Measurements from ENCODE around the gene TMUB2.
A peak's percentile ranks its signal among the peaks of the same experiment; 100 is the strongest.
"Not testable (repeated sequence)": the region's sequence is repeated elsewhere in the genome, so short reads cannot be mapped to it uniquely, and the experiment has no call there.

Gene TMUB2

GRCh38 chr17:44186307-44187130 lies at the start of gene TMUB2:
TMUB2 (plus strand) TSS chr17:44186972; CDS start chr17:44187709, 737 bp downstream.
- no peak for TF ChIP-seq CTCF (conservative IDR thresholded peaks at IDR 0.05; ENCODE audit: low read depth, low read length)
- H3K4me3 ChIP-seq (ENCODE audit: low read length) = peak within 1 kb of the TSS; percentile 98
- peak; percentile 97 for DNase-seq (ENCODE audit: low read depth)

GRCh38 chr17:44137891-44138709 lies 48.7 kb upstream of the TMUB2 start:
- peak; percentile 80 for DNase-seq (ENCODE audit: low read depth)
- no peak for TF ChIP-seq CTCF (conservative IDR thresholded peaks at IDR 0.05; ENCODE audit: low read depth, low read length)
- peak overlapping the region; percentile 30 for H3K4me3 ChIP-seq (ENCODE audit: low read length)

- H3K4me3 ChIP-seq (ENCODE audit: low read length) = not testable (repeated sequence)
Measured at GRCh38 chr17:44143921-44144320, 42.9 kb upstream of the TMUB2 start.

GRCh38 chr17:44144966-44145739 lies 41.6 kb upstream of the TMUB2 start:
- DNase-seq (ENCODE audit: low read depth) = no peak
- H3K4me3 ChIP-seq (ENCODE audit: low read length) = no peak overlapping the region
- TF ChIP-seq CTCF (conservative IDR thresholded peaks at IDR 0.05; ENCODE audit: low read depth, low read length) = no peak

More at GRCh38 chr17:44143921-44144320, 42.9 kb upstream of the TMUB2 start:
- DNase-seq (ENCODE audit: low read depth) = not testable (repeated sequence)

- TF ChIP-seq CTCF (conservative IDR thresholded peaks at IDR 0.05; ENCODE audit: low read depth, low read length) = no peak
- no peak overlapping the region for H3K4me3 ChIP-seq (ENCODE audit: low read length)
- no peak for DNase-seq (ENCODE audit: low read depth)
Measured at GRCh38 chr17:44146375-44147346, 40.1 kb upstream of the TMUB2 start.

- H3K4me3 ChIP-seq (ENCODE audit: low read length) = no peak overlapping the region
- TF ChIP-seq CTCF (conservative IDR thresholded peaks at IDR 0.05; ENCODE audit: low read depth, low read length) = no peak
- DNase-seq (ENCODE audit: low read depth) = no peak
Measured at GRCh38 chr17:44147812-44148211, 39.0 kb upstream of the TMUB2 start.

- H3K4me3 ChIP-seq (ENCODE audit: low read length); DNase-seq (ENCODE audit: low read depth): not testable (repeated sequence)
Measured at GRCh38 chr17:44149066-44149465, 37.7 kb upstream of the TMUB2 start.

Data from retinal pigment epithelial cell (primary cell).